Type B pancreatic cell (in vitro differentiated cells): ENCODE results near the gene ALPI. TPM values are rescaled to one million over a fixed set of nuclear protein-coding genes. Genes with fewer than 3 reads are reported as not detected.

Source experiments
- DNase-seq: peaks from one replicate; pipeline ENCODE4 v3.0.0; 2021; ENCODE audit warnings: mixed read lengths; ENCODE audit not compliant: unreplicated experiment; ENCODE audit errors: extremely low spot score
- H3K27ac Mint-ChIP-seq: 2 replicates; pipeline ENCODE4 v1.8.0; 2021; ENCODE audit warnings: mild to moderate bottlenecking, mixed read lengths
- H3K27me3 Mint-ChIP-seq: 2 replicates; pipeline ENCODE4 v1.8.0; 2021; ENCODE audit warnings: mixed read lengths
- H3K36me3 Mint-ChIP-seq: 2 replicates; pipeline ENCODE4 v1.8.0; 2021; ENCODE audit warnings: mixed read lengths
- H3K4me1 Mint-ChIP-seq: one replicate; pipeline ENCODE4 v1.8.0; 2021; ENCODE audit warnings: mixed read lengths; ENCODE audit not compliant: unreplicated experiment
- H3K4me3 Mint-ChIP-seq: 2 replicates; pipeline ENCODE4 v1.8.0; 2021; ENCODE audit warnings: mild to moderate bottlenecking, mixed read lengths
- H3K9me3 Mint-ChIP-seq: 2 replicates; pipeline ENCODE4 v1.8.0; 2021; ENCODE audit warnings: mixed read lengths
- total RNA-seq: library from RNA; stranded (reverse); gene quantifications from 2 replicates; pipeline ENCODE4 v1.2.1, GENCODE V29; 2021; ENCODE audit warnings: low replicate concordance
- TF ChIP-seq, protein P1 (sequence below): fragments of 200-600 bp; sonication (generic); conservative IDR thresholded peaks from 2 replicates; pipeline ENCODE4 v1.5.0; 2021; ENCODE audit warnings: antibody characterized with exemption, mild to moderate bottlenecking

The ALPI gene
- total RNA-seq, 1 donor from 2014 or later = 1.5 TPM

DNA sequence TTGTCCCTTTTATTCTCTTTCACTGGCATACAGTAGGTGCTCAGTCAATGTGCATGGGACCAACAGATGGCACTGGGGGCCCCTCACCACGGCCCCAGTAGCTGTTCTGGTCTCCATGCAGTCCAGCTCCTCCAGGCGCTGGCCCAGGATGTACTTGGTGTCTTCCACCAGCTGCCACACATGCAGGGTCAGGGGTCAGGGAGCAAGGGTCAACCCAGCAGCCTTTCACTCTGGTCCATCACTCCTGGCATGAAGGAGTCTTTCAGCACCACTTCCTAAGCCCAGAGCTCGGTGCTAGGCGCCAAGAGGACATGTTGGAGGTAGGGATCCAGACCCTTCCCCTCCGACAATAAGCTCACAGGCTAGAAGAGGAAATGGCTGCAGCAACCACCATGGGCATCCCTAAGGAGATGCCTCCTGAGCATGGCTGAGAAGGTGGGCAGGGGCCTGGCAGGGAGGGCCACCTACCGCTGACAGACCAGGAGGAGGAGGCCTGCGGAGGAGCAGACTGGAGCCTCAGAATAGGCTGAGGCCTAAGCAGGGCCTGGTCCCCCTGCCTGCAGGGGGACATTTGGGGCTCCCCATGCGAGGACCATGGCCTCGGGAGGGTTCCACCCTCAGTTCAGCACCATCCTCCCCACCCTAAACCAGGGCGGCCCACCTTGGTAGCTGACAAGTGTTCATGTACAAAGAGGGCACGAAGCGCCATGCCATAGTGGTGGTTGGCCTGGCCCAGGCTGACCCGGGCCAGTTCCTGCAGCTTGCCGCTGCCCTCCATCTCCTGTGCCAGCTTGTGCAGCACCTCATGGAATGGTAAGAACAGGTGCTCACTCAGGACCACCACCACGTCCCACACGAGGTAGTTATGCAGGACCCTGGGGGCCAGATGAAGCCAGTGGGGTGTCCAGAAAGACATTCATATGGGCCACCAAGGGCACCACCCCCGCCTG lies 39.2 kb upstream of the ALPI start:
- Mint-ChIP-seq H3K4me3 (no peak overlapping the region), H3K27ac (no peak overlapping the region)

DNA sequence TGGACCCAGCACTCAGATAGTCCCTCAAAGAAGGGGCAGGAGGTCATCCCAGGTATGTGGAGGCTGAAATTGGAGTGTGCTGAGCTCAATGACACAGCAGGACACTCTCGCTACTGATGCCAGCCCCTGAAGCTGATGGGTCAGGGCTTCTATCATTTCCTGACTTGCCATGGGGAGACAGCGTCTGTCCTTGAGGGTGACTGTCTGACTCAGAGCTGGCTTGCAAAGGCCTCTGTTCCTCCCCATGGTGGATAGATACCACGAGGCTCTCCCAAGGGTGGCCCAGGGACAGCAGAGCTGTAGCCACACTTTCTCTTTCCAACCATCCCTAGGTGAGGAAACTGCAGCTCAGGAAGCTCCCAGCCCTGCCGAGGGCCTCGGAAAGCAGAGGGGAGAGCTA lies 38.5 kb upstream of the ALPI start:
- H3K27me3 Mint-ChIP-seq = peaks cover 87% of the 10 kb centered on the region
- no peak overlapping the region for H3K27ac Mint-ChIP-seq
- H3K4me1 Mint-ChIP-seq = peaks cover 4% of the 10 kb centered on the region
- TF ChIP-seq, protein P1, sequence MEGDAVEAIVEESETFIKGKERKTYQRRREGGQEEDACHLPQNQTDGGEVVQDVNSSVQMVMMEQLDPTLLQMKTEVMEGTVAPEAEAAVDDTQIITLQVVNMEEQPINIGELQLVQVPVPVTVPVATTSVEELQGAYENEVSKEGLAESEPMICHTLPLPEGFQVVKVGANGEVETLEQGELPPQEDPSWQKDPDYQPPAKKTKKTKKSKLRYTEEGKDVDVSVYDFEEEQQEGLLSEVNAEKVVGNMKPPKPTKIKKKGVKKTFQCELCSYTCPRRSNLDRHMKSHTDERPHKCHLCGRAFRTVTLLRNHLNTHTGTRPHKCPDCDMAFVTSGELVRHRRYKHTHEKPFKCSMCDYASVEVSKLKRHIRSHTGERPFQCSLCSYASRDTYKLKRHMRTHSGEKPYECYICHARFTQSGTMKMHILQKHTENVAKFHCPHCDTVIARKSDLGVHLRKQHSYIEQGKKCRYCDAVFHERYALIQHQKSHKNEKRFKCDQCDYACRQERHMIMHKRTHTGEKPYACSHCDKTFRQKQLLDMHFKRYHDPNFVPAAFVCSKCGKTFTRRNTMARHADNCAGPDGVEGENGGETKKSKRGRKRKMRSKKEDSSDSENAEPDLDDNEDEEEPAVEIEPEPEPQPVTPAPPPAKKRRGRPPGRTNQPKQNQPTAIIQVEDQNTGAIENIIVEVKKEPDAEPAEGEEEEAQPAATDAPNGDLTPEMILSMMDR = no peak
- no peaks in the 10 kb centered on the region for H3K9me3 Mint-ChIP-seq
- H3K36me3 Mint-ChIP-seq = peaks cover 5% of the 10 kb centered on the region
- no peak overlapping the region for H3K4me3 Mint-ChIP-seq
- no peak for DNase-seq

More for the DNA sequence above, 39.2 kb upstream of the ALPI start:
- DNase-seq = no peak
- TF ChIP-seq, protein P1 = no peak
- Mint-ChIP-seq H3K27me3 (peaks cover 86% of the 10 kb centered on the region), H3K9me3 (no peaks in the 10 kb centered on the region), H3K4me1 (peaks cover 4% of the 10 kb centered on the region), H3K36me3 (peaks cover 1% of the 10 kb centered on the region)

DNA sequence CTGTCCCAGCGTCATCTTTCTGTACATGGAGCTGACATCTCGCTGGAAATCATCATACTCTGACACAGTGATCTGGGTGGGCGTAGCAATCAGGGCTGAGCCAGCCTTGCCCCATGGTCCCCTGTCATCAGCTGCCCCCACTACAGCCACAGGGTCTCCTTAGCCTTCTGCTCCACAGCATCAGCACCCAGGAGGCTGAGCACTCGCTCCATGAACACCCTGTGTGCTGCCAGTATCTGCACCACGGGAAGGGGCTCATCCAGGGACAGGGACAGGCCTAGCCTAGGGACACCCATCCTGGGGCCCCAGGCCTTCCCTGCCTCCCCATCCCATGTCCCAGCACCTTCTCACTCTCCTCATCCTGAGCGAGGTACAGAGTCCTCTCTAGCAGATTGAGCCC lies 37.9 kb upstream of the ALPI start:
- Mint-ChIP-seq H3K27ac (no peak overlapping the region), H3K9me3 (peaks cover 4% of the 10 kb centered on the region), H3K4me3 (peak overlapping the region; percentile 87), H3K4me1 (peaks cover 4% of the 10 kb centered on the region), H3K36me3 (peaks cover 8% of the 10 kb centered on the region), H3K27me3 (peaks cover 87% of the 10 kb centered on the region)
- no peak for DNase-seq
- TF ChIP-seq, protein P1 = no peak

DNA sequence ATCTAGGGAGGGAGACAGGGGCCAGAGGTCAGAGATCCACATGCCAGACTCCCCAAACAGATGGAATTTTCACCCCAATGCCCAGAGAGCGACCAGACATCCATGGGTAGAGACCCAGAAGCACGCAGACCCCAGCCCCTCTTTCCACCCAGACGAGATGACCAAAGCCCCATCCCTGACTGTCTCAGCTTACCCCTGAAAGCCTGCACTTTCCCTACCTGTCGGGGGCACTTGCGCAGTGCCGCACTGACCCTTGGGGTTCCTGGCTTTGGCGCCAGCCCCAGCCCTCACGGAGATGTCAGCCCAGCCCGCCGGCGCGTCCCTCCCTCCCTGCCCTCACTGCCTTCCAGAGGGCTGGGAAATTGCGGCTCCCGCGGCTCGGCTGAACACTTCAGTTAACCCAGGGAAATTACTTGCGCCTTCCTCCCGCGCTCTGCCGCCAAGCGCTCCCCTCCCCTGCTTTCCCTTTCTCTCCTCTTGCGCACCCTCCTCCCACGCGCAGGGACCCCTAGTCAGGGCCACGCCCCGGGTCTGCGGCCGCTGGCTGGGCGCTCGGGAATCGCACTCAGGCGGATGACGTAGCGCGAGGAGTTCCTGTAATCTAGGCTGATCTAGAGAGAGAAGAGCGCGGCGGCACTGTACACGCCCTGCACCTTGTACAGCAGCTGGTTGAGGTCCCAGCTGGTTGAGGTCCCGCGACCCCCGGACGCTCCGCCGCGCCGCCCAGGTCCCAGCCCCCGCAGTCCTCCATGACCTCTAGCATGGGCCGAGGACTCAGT lies 37.3 kb upstream of the ALPI start:
- H3K27me3 Mint-ChIP-seq = peaks cover 87% of the 10 kb centered on the region
- H3K27ac Mint-ChIP-seq = peak overlapping the region; percentile 58
- peaks cover 4% of the 10 kb centered on the region for H3K4me1 Mint-ChIP-seq
- peak overlapping the region; percentile 87 for H3K4me3 Mint-ChIP-seq
- no peak for DNase-seq
- H3K9me3 Mint-ChIP-seq = peaks cover 4% of the 10 kb centered on the region
- H3K36me3 Mint-ChIP-seq = peaks cover 8% of the 10 kb centered on the region
- TF ChIP-seq, protein P1 = no peak

DNA sequence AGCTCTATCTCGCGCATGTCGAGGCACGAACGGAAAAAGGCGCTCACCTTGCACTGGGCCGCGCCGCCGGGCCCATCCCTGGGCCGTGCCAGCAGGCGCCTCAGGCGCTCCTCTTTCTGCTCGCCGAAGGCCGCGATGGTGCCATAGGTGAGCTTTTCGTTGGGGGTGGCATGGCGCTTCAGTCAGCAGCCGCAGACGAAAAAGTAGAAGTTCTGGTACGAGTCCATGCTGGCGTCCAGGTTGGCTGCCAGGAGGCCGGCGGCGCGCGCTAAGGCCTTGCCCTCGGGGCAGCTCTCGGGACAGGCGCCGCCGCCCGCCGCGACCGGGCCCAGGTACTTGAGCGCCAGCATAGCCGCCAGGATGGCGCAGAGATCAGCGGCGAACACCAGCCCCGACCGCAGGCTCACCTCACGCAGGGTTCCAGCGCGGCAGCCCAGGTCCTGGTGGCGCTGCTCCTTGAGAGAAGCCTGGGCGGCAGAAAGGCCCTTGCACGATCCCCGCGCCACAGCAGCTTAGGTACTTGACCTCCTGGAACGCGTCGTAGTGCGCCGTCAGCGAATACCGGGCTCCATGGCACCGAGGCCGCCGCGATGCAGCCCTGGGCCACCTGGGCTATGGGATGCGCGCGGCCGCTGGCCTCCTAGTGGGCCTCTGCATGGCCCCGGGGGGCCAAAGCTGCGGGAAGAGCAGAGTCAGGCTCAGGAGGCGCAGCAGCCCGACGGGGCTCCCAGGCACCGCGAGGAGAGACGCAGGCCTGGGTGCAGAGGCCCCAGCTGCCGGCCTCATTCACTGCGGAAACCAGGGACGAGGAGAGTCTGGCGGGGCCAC lies 36.5 kb upstream of the ALPI start:
- TF ChIP-seq, protein P1 = no peak
- peaks cover 8% of the 10 kb centered on the region for H3K36me3 Mint-ChIP-seq
- H3K27me3 Mint-ChIP-seq = peaks cover 88% of the 10 kb centered on the region
- H3K4me1 Mint-ChIP-seq = peaks cover 4% of the 10 kb centered on the region
- peaks cover 4% of the 10 kb centered on the region for H3K9me3 Mint-ChIP-seq
- DNase-seq = no peak
- H3K4me3 Mint-ChIP-seq = peak overlapping the region; percentile 87
- peak overlapping the region; percentile 58 for H3K27ac Mint-ChIP-seq
